ENCODE measurements around the gene ECHDC3. TPM values are rescaled to one million over a fixed set of nuclear protein-coding genes. Genes with fewer than 3 reads are reported as not detected.

The ECHDC3 gene
- polyA plus RNA-seq, 1 of the 3 experiments (the other 2 are of a cell fraction), result 13.5 TPM

- CTCF ChIA-PET, result interaction anchor here (0.8 to 1.2 kb wide), 3 partner anchors 16 to 248 kb away, joined by 3 to 7 read pairs (median 4); no protein-coding TSS in a partner anchor
- WGBS (ENCODE audit: low lambda C conversion rate), result 61% methylated on average over 16 of the region's 16 CpGs
- Histone ChIP-seq H3K36me3 (replicated peaks in 1 of 2; ENCODE audit: control insufficient read depth in 1 of 2, insufficient read depth in 2 of 2, low read length in 1 of 2) (no peaks in the 10 kb centered on the region), H3K27ac (ENCODE audit: low read depth in 2 of 2, low read length in 1 of 2) (no peak overlapping the region), H3K9ac (0 out of 2 replicates have a peak overlapping the region, but pooled peaks have one; percentile 52), H3F3A (replicated peaks; ENCODE audit: insufficient read depth) (no peaks in the 10 kb centered on the region), H3K4me2 (peak overlapping the region; percentile 88), H3K9me3 (no peaks in the 10 kb centered on the region), H4K20me1 (ENCODE audit: insufficient read depth) (no peaks in the 10 kb centered on the region), H3K79me2 (ENCODE audit: insufficient read depth) (no peaks in the 10 kb centered on the region), H3K27me3 (ENCODE audit: insufficient read depth) (no peaks in the 10 kb centered on the region), H3K4me3 (ENCODE audit: low read depth in 2 of 2, low read length in 1 of 2) (peak overlapping the region; percentile 62 to 68), H3K9me2 (no peaks in the 10 kb centered on the region), H2AFZ (ENCODE audit: low read depth) (peak overlapping the region; percentile 94; the same call in 1 of the 2 replicates), H3K4me1 (ENCODE audit: control insufficient read depth in 1 of 2, insufficient read depth in 2 of 2, low read depth in 1 of 2, low read length in 1 of 2) (peaks cover 0 to 12% of the 10 kb centered on the region in 2 experiments; a peak in 1 of 4 replicates)
- DNase-seq, result peak; percentile 33
- TF ChIP-seq RCOR1 (IDR thresholded peaks at IDR 0.05; ENCODE audit: low read length) (no peak), REST (IDR thresholded peaks at IDR 0.05; ENCODE audit: low read depth, low read length) (no peak), FOSL2 (IDR thresholded peaks at IDR 0.05; ENCODE audit: borderline replicate concordance, low read depth) (no peak), JUND (IDR thresholded peaks at IDR 0.05) (no peak), POLR2AphosphoS5 (IDR thresholded peaks at IDR 0.05; ENCODE audit: low read depth, low read length) (no peak)
- POLR2A ChIA-PET, result no interaction called here
These were observed 574 bp upstream of the ECHDC3 start for GRCh38 chr10:11741608-11742007.

- no peak overlapping the region for H3K27ac ChIP-seq (ENCODE audit: low read depth in 2 of 2, low read length in 1 of 2)
- peak overlapping the region; percentile 65; the same call in 1 of the 2 replicates for H3K9ac ChIP-seq
- no peaks in the 10 kb centered on the region for H4K20me1 ChIP-seq (ENCODE audit: insufficient read depth)
- H3K4me1 ChIP-seq (ENCODE audit: control insufficient read depth in 1 of 2, insufficient read depth in 2 of 2, low read depth in 1 of 2, low read length in 1 of 2), result peaks cover 0 to 14% of the 10 kb centered on the region in 2 experiments; a peak in 1 of 4 replicates
- H3F3A ChIP-seq (replicated peaks; ENCODE audit: insufficient read depth), result no peaks in the 10 kb centered on the region
- CTCF ChIA-PET, result interaction anchor here (1.3 to 6.8 kb wide), 2 partner anchors 15 to 243 kb away, joined by 4 to 43 read pairs; no protein-coding TSS in a partner anchor
- no peaks in the 10 kb centered on the region for H3K9me3 ChIP-seq
- DNase-seq, result no peak
- no peaks in the 10 kb centered on the region for H3K79me2 ChIP-seq (ENCODE audit: insufficient read depth)
- WGBS (ENCODE audit: low lambda C conversion rate), result 88% methylated on average over 6 of the region's 31 CpGs
- no peaks in the 10 kb centered on the region for H3K36me3 ChIP-seq (replicated peaks in 1 of 2; ENCODE audit: control insufficient read depth in 1 of 2, insufficient read depth in 2 of 2, low read length in 1 of 2)
- no peak for TF ChIP-seq GATA2 (CRISPR knock-in tag; IDR thresholded peaks at IDR 0.05)
- TF ChIP-seq MXI1 (IDR thresholded peaks at IDR 0.05; ENCODE audit: low read depth, low read length), result no peak
- no peak for TF ChIP-seq SMC3 (IDR thresholded peaks at IDR 0.05; ENCODE audit: low read depth, low read length)
- no peak for TF ChIP-seq YY1 (IDR thresholded peaks at IDR 0.05; ENCODE audit: low read depth)
- TF ChIP-seq USF1 (IDR thresholded peaks at IDR 0.05; ENCODE audit: borderline replicate concordance, low read depth), result no peak
- no peak for TF ChIP-seq CHD2 (IDR thresholded peaks at IDR 0.05; ENCODE audit: low read length, partially characterized antibody)
- TF ChIP-seq RXRA (IDR thresholded peaks at IDR 0.05; ENCODE audit: borderline replicate concordance, low read depth), result no peak
- no peak for TF ChIP-seq REST (IDR thresholded peaks at IDR 0.05; ENCODE audit: low read depth, low read length)
- no peak for TF ChIP-seq MEF2A (IDR thresholded peaks at IDR 0.05; ENCODE audit: borderline replicate concordance, low read depth)
- TF ChIP-seq PBX3 (IDR thresholded peaks at IDR 0.05), result no peak
- TF ChIP-seq TEAD4 (IDR thresholded peaks at IDR 0.05; ENCODE audit: borderline replicate concordance, insufficient read depth), result no peak
- no peaks in the 10 kb centered on the region for H3K27me3 ChIP-seq (ENCODE audit: insufficient read depth)
- H3K4me3 ChIP-seq (ENCODE audit: low read depth in 2 of 2, low read length in 1 of 2), result peak overlapping the region; percentile 60 to 68
- POLR2A ChIA-PET, result no interaction called here
- H2AFZ ChIP-seq (ENCODE audit: low read depth), result peak overlapping the region; percentile 96; the same call in 1 of the 2 replicates
- peak overlapping the region; percentile 88 for H3K4me2 ChIP-seq
- H3K9me2 ChIP-seq, result no peaks in the 10 kb centered on the region
These were observed 657 bp downstream of the ECHDC3 start for GRCh38 chr10:11742779-11743298.

Measured in SK-N-SH (cell line).